OCI-LY7 (cell line): Measurements from ENCODE around the gene PNMA5. TPM values are rescaled to one million over a fixed set of nuclear protein-coding genes. Genes with fewer than 3 reads are reported as not detected.

ENCODE experiments used
- BruUV-seq: library from RNA; stranded (reverse); fragments of 400-500 nt; replicated peaks from 2 replicates; lab custom pipeline; 2021; lab: Mats Ljungman, UMichigan
- CTCF ChIA-PET: fragments of 300-600 bp; sonication (Branson Sonifier 250); formaldehyde crosslinking; loops from one replicate; lab custom pipeline; 2022; ENCODE audit warnings: antibody characterized with exemption; ENCODE audit not compliant: unreplicated experiment; lab: Charles Lee
- POLR2A ChIA-PET: fragments of 300-600 bp; sonication (Branson Sonifier 250); formaldehyde crosslinking; loops from one replicate; lab custom pipeline; 2022; ENCODE audit warnings: antibody characterized with exemption; lab: Charles Lee
- DNase-seq: peaks from one replicate; pipeline ENCODE4 v3.0.0-alpha.2; 2015; ENCODE audit warnings: low spot score
- H2AFZ ChIP-seq: fragments of 200-600 bp; sonication (generic), shearing (Covaris generic); 2 replicates; pipeline ENCODE4 v1.6.1; 2014; ENCODE audit warnings: mild to moderate bottlenecking, antibody characterized with exemption, low read length, moderate library complexity
- H3K27ac ChIP-seq: fragments of 200-600 bp; sonication (generic); 2 replicates; pipeline ENCODE4 v1.5.1; 2014; ENCODE audit warnings: mixed run types, low read depth, mild to moderate bottlenecking, moderate library complexity, low read length, inconsistent platforms; ENCODE audit not compliant: poor library complexity, severe bottlenecking
- H3K36me3 ChIP-seq: fragments of 200-600 bp; sonication (generic); 2 replicates; pipeline ENCODE4 v1.6.1; 2014; ENCODE audit warnings: mild to moderate bottlenecking, antibody characterized with exemption, low read length, moderate library complexity, mixed read lengths; ENCODE audit not compliant: insufficient read depth
- H3K4me1 ChIP-seq: fragments of 200-600 bp; sonication (generic); 2 replicates; pipeline ENCODE4 v1.5.1; 2014; ENCODE audit warnings: mild to moderate bottlenecking, low read length; ENCODE audit not compliant: insufficient read depth, poor library complexity, severe bottlenecking
- H3K4me2 ChIP-seq: fragments of 200-600 bp; sonication (generic); 2 replicates; pipeline ENCODE4 v1.6.1; 2014; ENCODE audit warnings: mild to moderate bottlenecking, low read length
- H3K4me3 ChIP-seq: fragments of 200-600 bp; sonication (generic); 2 replicates; pipeline ENCODE4 v1.5.1; 2014; ENCODE audit warnings: mild to moderate bottlenecking, low read depth, low read length; ENCODE audit not compliant: poor library complexity, severe bottlenecking
- H3K79me2 ChIP-seq: fragments of 200-600 bp; sonication (generic); 2 replicates; pipeline ENCODE4 v1.6.1; 2016; ENCODE audit warnings: low read depth, mild to moderate bottlenecking, low read length, moderate library complexity, mixed read lengths; ENCODE audit not compliant: insufficient read depth
- H3K9me2 ChIP-seq: fragments of 200-600 bp; sonication (generic); 2 replicates; pipeline ENCODE4 v1.6.1; 2016; ENCODE audit warnings: mild to moderate bottlenecking, low read length, mixed read lengths; ENCODE audit not compliant: insufficient read depth
- H3K9me3 ChIP-seq: fragments of 200-600 bp; sonication (generic); 2 replicates; pipeline ENCODE4 v1.6.1; 2014; ENCODE audit warnings: mild to moderate bottlenecking, mixed run types, low read length, mixed read lengths
- H4K20me1 ChIP-seq: fragments of 200-600 bp; sonication (generic); 2 replicates; pipeline ENCODE4 v1.6.1; 2014; ENCODE audit warnings: mild to moderate bottlenecking, antibody characterized with exemption, low read length, moderate library complexity, mixed read lengths; ENCODE audit not compliant: insufficient read depth
- CTCF ChIP-seq: fragments of 200-600 bp; sonication (generic); conservative IDR thresholded peaks from 2 replicates; pipeline ENCODE4 v1.5.1; 2014; ENCODE audit warnings: mild to moderate bottlenecking, antibody characterized with exemption, low read length, moderate library complexity, mixed read lengths
- EZH2phosphoT487 ChIP-seq: fragments of 200-600 bp; sonication (generic); IDR thresholded peaks from 2 replicates; pipeline ENCODE4 v1.6.1; 2018; ENCODE audit warnings: low read depth, borderline replicate concordance, mild to moderate bottlenecking, mixed run types, antibody characterized with exemption, low read length, moderate library complexity, mixed read lengths
- intact Hi-C: fragments of 100-400 bp; cut with micrococcal nuclease; formaldehyde crosslinking; loops from one replicate; pipeline ENCODE4 v1.10.0; 2022; ENCODE audit not compliant: unreplicated experiment
- total RNA-seq, 2 experiments: library from RNA; depleted of rRNA in 1 of 2; stranded (reverse); fragments of >200 nt in 1 of 2; shearing (Covaris generic) in 1 of 2; gene quantifications; 2 replicates each; pipeline ENCODE4 v1.2.3, GENCODE V29; 2014 to 2022

PNMA5 gene
- total RNA-seq, 2 experiments from 2014 or later = not detected

GRCh38 chrX:152945021-152945979 is 48.6 kb downstream of the PNMA5 start:
- BruUV-seq = no TSS peak
- intact Hi-C loops = no loop called here
- TF ChIP-seq EZH2phosphoT487 = no peak
- no peak for TF ChIP-seq CTCF

GRCh38 chrX:152943826-152944225 is 50.1 kb downstream of the PNMA5 start:
- no peak for DNase-seq
- no peaks in the 10 kb centered on the region for H3K9me3 ChIP-seq
- no peak overlapping the region for H3K27ac ChIP-seq
- TF ChIP-seq EZH2phosphoT487 (no peak), CTCF (no peak)
- no peaks in the 10 kb centered on the region for H3K9me2 ChIP-seq
- H4K20me1 ChIP-seq = no peaks in the 10 kb centered on the region
- CTCF ChIA-PET = no interaction called here
- H3K4me3 ChIP-seq = no peak overlapping the region
- peaks cover 7% of the 10 kb centered on the region for H3K4me1 ChIP-seq
- BruUV-seq = no TSS peak
- H3K79me2 ChIP-seq = no peaks in the 10 kb centered on the region
- H3K36me3 ChIP-seq = no peaks in the 10 kb centered on the region
- intact Hi-C loops = loop anchor here (5.0 kb wide), 1 partner anchor 563 kb away; no protein-coding TSS in a partner anchor
- no peak overlapping the region for H3K4me2 ChIP-seq
- POLR2A ChIA-PET = no interaction called here
- no peak overlapping the region for H2AFZ ChIP-seq

More at GRCh38 chrX:152945021-152945979, 48.6 kb downstream of the PNMA5 start:
- Histone ChIP-seq H3K36me3 (no peaks in the 10 kb centered on the region), H2AFZ (no peak overlapping the region), H3K4me1 (peaks cover 7% of the 10 kb centered on the region), H3K27ac (no peak overlapping the region), H3K4me2 (no peak overlapping the region), H3K9me3 (no peaks in the 10 kb centered on the region), H3K4me3 (no peak overlapping the region), H3K79me2 (no peaks in the 10 kb centered on the region), H3K9me2 (no peaks in the 10 kb centered on the region), H4K20me1 (no peaks in the 10 kb centered on the region)
- ChIA-PET POLR2A (no interaction called here), CTCF (no interaction called here)
- DNase-seq = no peak
